Mesothelial cell of epicardium (in vitro differentiated cells): ENCODE measurements around the gene FOXN3. TPM values are rescaled to one million over a fixed set of nuclear protein-coding genes. Genes with fewer than 3 reads are reported as not detected.
A peak's percentile ranks its signal among the peaks of the same experiment; 100 is the strongest.

Experiments used
- DNase-seq, 2 experiments: peaks; one replicate each; pipeline ENCODE4 v3.0.0; 2021; ENCODE audit warnings: low spot score in 2 of 2; ENCODE audit not compliant: unreplicated experiment in 2 of 2
- H3K27ac Mint-ChIP-seq: 2 replicates; pipeline ENCODE4 v1.8.0; 2021; ENCODE audit warnings: mixed read lengths
- H3K27me3 Mint-ChIP-seq: 2 replicates; pipeline ENCODE4 v1.8.0; 2021; ENCODE audit warnings: low read depth, mixed read lengths
- H3K36me3 Mint-ChIP-seq: 2 replicates; pipeline ENCODE4 v1.8.0; 2021; ENCODE audit warnings: mixed read lengths
- H3K4me1 Mint-ChIP-seq: 2 replicates; pipeline ENCODE4 v1.8.0; 2021; ENCODE audit warnings: mixed read lengths
- H3K4me3 Mint-ChIP-seq: 2 replicates; pipeline ENCODE4 v1.8.0; 2021; ENCODE audit warnings: mild to moderate bottlenecking, moderate library complexity, mixed read lengths
- H3K9me3 Mint-ChIP-seq: 2 replicates; pipeline ENCODE4 v1.8.0; 2021; ENCODE audit warnings: mixed read lengths
- CTCF ChIP-seq: fragments of 200-600 bp; sonication (generic); IDR thresholded peaks from one replicate; pipeline ENCODE4 v1.5.0; 2021; ENCODE audit warnings: antibody characterized with exemption; ENCODE audit not compliant: unreplicated experiment
- total RNA-seq: library from RNA; stranded (reverse); gene quantifications from 3 replicates; pipeline ENCODE4 v1.2.1, GENCODE V29; 2021

The FOXN3 gene
- total RNA-seq, 1 donor from 2014 or later, result 124 TPM

DNA sequence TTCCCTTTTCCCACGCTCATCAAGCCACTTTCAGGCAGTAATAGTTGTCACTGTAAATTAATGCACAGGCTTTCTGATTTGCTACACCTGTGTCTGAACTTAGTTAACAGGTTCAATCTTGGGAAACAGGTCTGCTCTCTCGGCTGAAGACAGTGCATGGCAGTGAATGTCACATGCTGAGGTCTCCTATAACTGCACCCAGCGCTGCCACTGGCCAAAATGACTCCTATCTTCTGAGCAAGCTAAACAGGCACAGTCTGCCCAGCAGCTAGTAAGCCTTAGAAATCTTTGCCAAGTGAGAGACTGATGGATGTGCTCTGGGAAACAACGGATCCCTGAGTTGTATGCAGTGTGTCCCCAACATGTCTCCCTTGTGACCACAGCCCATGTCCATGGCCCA, 25.2 kb upstream of the FOXN3 start:
- Mint-ChIP-seq H3K27ac (no peak overlapping the region), H3K4me3 (no peak overlapping the region), H3K27me3 (no peaks in the 10 kb centered on the region), H3K36me3 (no peaks in the 10 kb centered on the region), H3K4me1 (peaks cover 25% of the 10 kb centered on the region), H3K9me3 (no peaks in the 10 kb centered on the region)
- no peak for DNase-seq
- TF ChIP-seq CTCF, result no peak

DNA sequence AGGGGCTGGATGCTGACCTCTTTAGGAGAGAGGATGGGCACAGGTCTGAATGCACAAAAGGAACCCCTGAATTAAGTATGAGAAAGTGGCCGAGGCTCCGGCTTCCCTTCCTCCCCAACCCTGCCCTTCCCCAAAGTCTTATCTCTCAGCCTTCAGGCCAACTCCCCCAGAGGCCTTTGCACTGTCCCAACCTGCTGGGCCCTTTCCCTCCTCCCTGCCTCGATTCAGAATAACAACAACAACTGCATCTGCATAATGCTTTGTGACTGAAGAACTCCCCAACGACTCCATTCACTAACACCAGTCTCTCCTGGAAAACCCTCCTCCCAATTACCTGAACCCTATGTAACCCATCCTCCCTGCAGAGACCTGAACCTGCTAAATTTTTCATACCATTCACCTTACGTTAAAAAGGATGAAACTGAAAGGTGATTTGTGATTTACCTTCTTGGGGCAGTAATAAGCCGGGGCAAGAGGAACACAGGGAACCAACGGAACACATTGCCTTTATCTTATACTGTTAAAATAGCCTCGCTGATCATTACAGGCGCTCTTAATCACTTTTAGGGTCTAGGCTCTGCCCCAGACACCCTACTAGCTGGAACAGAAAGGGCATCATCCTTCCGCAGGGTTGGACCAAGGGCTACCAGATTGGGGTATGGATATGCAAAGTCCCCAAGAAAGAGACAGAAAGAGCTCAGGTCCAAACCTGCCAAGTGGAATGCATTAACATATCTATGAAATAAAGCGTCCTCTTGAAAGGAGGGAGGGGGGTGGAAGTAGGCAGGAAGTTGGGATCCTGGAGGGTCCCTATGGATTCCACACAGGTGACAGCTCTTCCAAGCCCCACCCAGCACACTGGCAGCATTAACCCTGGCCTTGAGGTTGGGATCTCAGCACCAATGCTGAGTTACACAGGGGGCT, 24.2 kb upstream of the FOXN3 start:
- Mint-ChIP-seq H3K36me3 (peaks cover 2% of the 10 kb centered on the region), H3K4me3 (no peak overlapping the region), H3K27me3 (no peaks in the 10 kb centered on the region), H3K27ac (no peak overlapping the region), H3K9me3 (peaks cover 3% of the 10 kb centered on the region), H3K4me1 (peaks cover 25% of the 10 kb centered on the region)
- no peak for DNase-seq
- no peak for TF ChIP-seq CTCF

GRCh38 chr14:89435892-89436656, 19.0 kb upstream of the FOXN3 start:
- no peak overlapping the region for H3K4me3 Mint-ChIP-seq
- H3K9me3 Mint-ChIP-seq, result peaks cover 3% of the 10 kb centered on the region
- H3K36me3 Mint-ChIP-seq, result peaks cover 2% of the 10 kb centered on the region
- TF ChIP-seq CTCF, result no peak
- H3K27me3 Mint-ChIP-seq, result no peaks in the 10 kb centered on the region
- H3K4me1 Mint-ChIP-seq, result peaks cover 14% of the 10 kb centered on the region
- no peak overlapping the region for H3K27ac Mint-ChIP-seq
- DNase-seq, result no peak

DNA sequence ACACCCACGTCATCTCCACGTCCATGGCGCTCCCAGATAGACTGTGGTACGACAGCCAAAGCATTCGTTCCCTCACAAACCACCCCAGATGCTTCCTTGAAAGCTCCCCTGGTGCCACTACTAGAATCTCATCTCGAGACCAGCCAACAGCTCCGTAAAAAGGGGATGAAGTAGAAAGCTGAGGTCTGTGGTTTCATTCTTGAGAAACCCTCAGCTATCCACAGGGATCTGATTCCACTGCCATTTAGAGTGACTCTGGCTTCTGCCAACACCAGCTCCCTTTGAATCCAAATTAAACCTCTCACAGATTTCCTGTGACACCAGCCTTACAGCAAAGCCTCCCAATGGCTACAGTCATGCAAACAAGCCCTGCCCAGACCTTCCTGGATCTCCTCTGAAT, 18.5 kb upstream of the FOXN3 start:
- Mint-ChIP-seq H3K36me3 (peaks cover 2% of the 10 kb centered on the region), H3K27ac (no peak overlapping the region), H3K27me3 (no peaks in the 10 kb centered on the region), H3K9me3 (peaks cover 3% of the 10 kb centered on the region), H3K4me1 (peaks cover 19% of the 10 kb centered on the region), H3K4me3 (no peak overlapping the region)
- no peak for TF ChIP-seq CTCF
- DNase-seq, result no peak

GRCh38 chr14:89432226-89432625, 15.2 kb upstream of the FOXN3 start:
- no peaks in the 10 kb centered on the region for H3K27me3 Mint-ChIP-seq
- H3K4me3 Mint-ChIP-seq, result no peak overlapping the region
- H3K9me3 Mint-ChIP-seq, result peaks cover 3% of the 10 kb centered on the region
- peak overlapping the region; percentile 54 for H3K27ac Mint-ChIP-seq
- H3K4me1 Mint-ChIP-seq, result peaks cover 48% of the 10 kb centered on the region
- TF ChIP-seq CTCF, result no peak
- H3K36me3 Mint-ChIP-seq, result peaks cover 2% of the 10 kb centered on the region
- DNase-seq, result no peak
